Natural killer cell (primary cell): ENCODE results near the gene IER5L. TPM values are rescaled to one million over a fixed set of nuclear protein-coding genes. Genes with fewer than 3 reads are reported as not detected.
"Not testable (repeated sequence)": the region's sequence is repeated elsewhere in the genome, so short reads cannot be mapped to it uniquely, and the experiment has no call there.

Experiments used
- ATAC-seq, 3 donors: fragments of 150-1000 bp in 2 of 3; fragments of 200-7000 bp in 1 of 3; cut with Tn5 transposase; 1 replicate in 1 of 3; 2 replicates in 2 of 3; pipeline ENCODE4 v1.10.0; 2021; ENCODE audit warnings: mild to moderate bottlenecking in 2 of 3, moderate library complexity in 2 of 3
- DNase-seq, 2 donors: peaks; one replicate each; pipeline versions ENCODE4 v3.0.0 to v3.0.0-alpha.2; 2013 to 2021; ENCODE audit warnings: mixed read lengths in 1 of 2
- H3K27ac ChIP-seq: one replicate; pipeline ENCODE4 v1.5.1; 2013; ENCODE audit warnings: mild to moderate bottlenecking, low read length
- H3K27me3 ChIP-seq: one replicate; pipeline ENCODE4 v1.6.1; 2013; ENCODE audit warnings: low read length; ENCODE audit not compliant: control insufficient read depth, insufficient read depth
- H3K36me3 ChIP-seq: one replicate; pipeline ENCODE4 v1.6.1; 2013; ENCODE audit warnings: low read length; ENCODE audit not compliant: control insufficient read depth, insufficient read depth
- H3K4me1 ChIP-seq: one replicate; pipeline ENCODE4 v1.6.1; 2013; ENCODE audit warnings: low read length; ENCODE audit not compliant: control insufficient read depth, insufficient read depth
- H3K4me3 ChIP-seq: one replicate; pipeline ENCODE4 v1.5.1; 2013; ENCODE audit warnings: low read length
- H3K9me3 ChIP-seq: one replicate; pipeline ENCODE4 v1.6.1; 2013; ENCODE audit warnings: low read length; ENCODE audit not compliant: control insufficient read depth, insufficient read depth
- H3K27ac Mint-ChIP-seq, 2 donors: one replicate each; pipeline ENCODE4 v1.8.0; 2022; ENCODE audit warnings: mild to moderate bottlenecking in 2 of 2, mixed read lengths in 2 of 2, moderate library complexity in 1 of 2
- H3K27me3 Mint-ChIP-seq, 2 donors: one replicate each; pipeline ENCODE4 v1.8.0; 2022; ENCODE audit warnings: low read depth in 2 of 2, mixed read lengths in 2 of 2
- H3K36me3 Mint-ChIP-seq: one replicate; pipeline ENCODE4 v1.8.0; 2022; ENCODE audit warnings: mixed read lengths
- H3K4me1 Mint-ChIP-seq, 2 donors: one replicate each; pipeline ENCODE4 v1.8.0; 2022; ENCODE audit warnings: mixed read lengths in 2 of 2
- H3K4me3 Mint-ChIP-seq: one replicate; pipeline ENCODE4 v1.8.0; 2022; ENCODE audit warnings: mild to moderate bottlenecking, moderate library complexity, mixed read lengths
- H3K9me3 Mint-ChIP-seq, 2 donors: one replicate each; pipeline ENCODE4 v1.8.0; 2022; ENCODE audit warnings: mixed read lengths in 2 of 2
- WGBS: methylation state at CpG from one replicate; pipeline ENCODE4 v1.1.7; 2013; ENCODE audit warnings: missing lambda C conversion rate; ENCODE audit not compliant: insufficient coverage; 5-methylcytosine and 5-hydroxymethylcytosine counted together
- intact Hi-C: fragments of 100-400 bp; cut with micrococcal nuclease; formaldehyde crosslinking; loops from one replicate; pipeline ENCODE4 v1.14.2; 2022
- total RNA-seq, 4 donors: library from RNA; stranded (reverse); fragments of 120-200 nt in 1 of 4; gene quantifications; one replicate each; pipeline versions ENCODE4 v1.2.3 to v1.2.4, GENCODE V29; 2013 to 2022
- TF ChIP-seq, protein P1 (sequence below): fragments of 200-600 bp; IDR thresholded peaks from one replicate; pipeline ENCODE4 v1.8.0; 2022; ENCODE audit warnings: antibody characterized with exemption

IER5L gene
- total RNA-seq, 3 donors from 2014 or later (not counting 1 experiment from before 2014, with no cell fraction given) = 1.4 to 3.9 (median 2.8) TPM

- Mint-ChIP-seq H3K27ac (no peak overlapping the region), H3K27me3 (peaks cover 7% of the 10 kb centered on the region in 2 donors)
- TF ChIP-seq, protein P1, sequence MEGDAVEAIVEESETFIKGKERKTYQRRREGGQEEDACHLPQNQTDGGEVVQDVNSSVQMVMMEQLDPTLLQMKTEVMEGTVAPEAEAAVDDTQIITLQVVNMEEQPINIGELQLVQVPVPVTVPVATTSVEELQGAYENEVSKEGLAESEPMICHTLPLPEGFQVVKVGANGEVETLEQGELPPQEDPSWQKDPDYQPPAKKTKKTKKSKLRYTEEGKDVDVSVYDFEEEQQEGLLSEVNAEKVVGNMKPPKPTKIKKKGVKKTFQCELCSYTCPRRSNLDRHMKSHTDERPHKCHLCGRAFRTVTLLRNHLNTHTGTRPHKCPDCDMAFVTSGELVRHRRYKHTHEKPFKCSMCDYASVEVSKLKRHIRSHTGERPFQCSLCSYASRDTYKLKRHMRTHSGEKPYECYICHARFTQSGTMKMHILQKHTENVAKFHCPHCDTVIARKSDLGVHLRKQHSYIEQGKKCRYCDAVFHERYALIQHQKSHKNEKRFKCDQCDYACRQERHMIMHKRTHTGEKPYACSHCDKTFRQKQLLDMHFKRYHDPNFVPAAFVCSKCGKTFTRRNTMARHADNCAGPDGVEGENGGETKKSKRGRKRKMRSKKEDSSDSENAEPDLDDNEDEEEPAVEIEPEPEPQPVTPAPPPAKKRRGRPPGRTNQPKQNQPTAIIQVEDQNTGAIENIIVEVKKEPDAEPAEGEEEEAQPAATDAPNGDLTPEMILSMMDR = no peak
These were observed 12.9 kb downstream of the IER5L start for GRCh38 chr9:129165198-129165597.

DNA sequence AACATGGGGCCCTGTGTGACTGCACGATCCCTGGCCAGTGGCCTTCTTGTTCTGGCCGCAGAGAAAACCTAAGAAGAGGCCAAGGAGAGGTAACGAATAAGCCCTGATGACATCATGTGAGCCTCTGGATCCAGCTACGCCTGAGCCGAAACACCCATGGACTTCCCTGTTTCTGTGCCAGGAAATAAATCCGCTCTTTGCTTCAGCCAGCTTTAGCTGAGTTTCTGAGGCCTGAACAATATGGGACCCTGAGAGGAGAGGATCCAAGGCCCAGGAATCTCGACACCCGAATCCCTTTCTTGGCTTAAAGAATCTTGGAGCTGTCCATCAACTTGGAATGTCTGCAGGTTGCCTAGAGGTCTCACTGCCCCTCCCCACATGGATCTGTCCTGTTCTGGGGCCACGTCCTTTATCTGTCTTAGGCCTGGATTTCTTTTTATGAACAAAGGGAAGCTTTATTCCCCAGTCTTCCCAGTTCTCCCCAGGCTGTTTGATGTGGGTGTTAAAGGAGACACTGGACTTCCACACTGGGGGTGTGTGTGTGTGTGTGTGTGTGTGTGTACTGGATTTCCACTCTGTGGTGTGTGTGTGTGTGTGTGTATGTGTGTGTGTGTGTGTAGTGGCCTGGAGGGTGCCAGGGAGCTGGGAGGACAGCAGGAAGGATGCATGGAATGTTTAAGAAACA is 13.7 kb downstream of the IER5L start:
- Histone ChIP-seq H3K36me3 (no peaks in the 10 kb centered on the region), H3K9me3 (no peaks in the 10 kb centered on the region), H3K27me3 (no peaks in the 10 kb centered on the region), H3K27ac (no peak overlapping the region), H3K4me1 (peaks cover 12% of the 10 kb centered on the region), H3K4me3 (no peak overlapping the region)
- ATAC-seq = no peak
- 90% methylated on average over 9 of the region's 9 CpGs for WGBS
- H3K27me3 Mint-ChIP-seq = peaks cover 7% of the 10 kb centered on the region in 2 donors
- no peaks in the 10 kb centered on the region for H3K9me3 Mint-ChIP-seq
- DNase-seq = no peak
- no peak overlapping the region for H3K4me3 Mint-ChIP-seq
- no peaks in the 10 kb centered on the region for H3K4me1 Mint-ChIP-seq
- intact Hi-C loops = no loop called here
- no peaks in the 10 kb centered on the region for H3K36me3 Mint-ChIP-seq
- TF ChIP-seq, protein P1 = no peak
- H3K27ac Mint-ChIP-seq = no peak overlapping the region

More at GRCh38 chr9:129165198-129165597, 12.9 kb downstream of the IER5L start:
- Histone ChIP-seq H3K4me1 (peaks cover 12% of the 10 kb centered on the region), H3K4me3 (no peak overlapping the region), H3K36me3 (no peaks in the 10 kb centered on the region), H3K27ac (no peak overlapping the region), H3K27me3 (no peaks in the 10 kb centered on the region), H3K9me3 (no peaks in the 10 kb centered on the region)
- Mint-ChIP-seq H3K4me3 (no peak overlapping the region), H3K9me3 (no peaks in the 10 kb centered on the region), H3K4me1 (no peaks in the 10 kb centered on the region), H3K36me3 (no peaks in the 10 kb centered on the region)
- DNase-seq (no peak), ATAC-seq (no peak)
- intact Hi-C loops = no loop called here

- no peak overlapping the region for H3K27ac Mint-ChIP-seq
- Histone ChIP-seq H3K27ac (no peak overlapping the region), H3K27me3 (no peaks in the 10 kb centered on the region), H3K9me3 (no peaks in the 10 kb centered on the region), H3K36me3 (no peaks in the 10 kb centered on the region), H3K4me3 (no peak overlapping the region), H3K4me1 (peaks cover 12% of the 10 kb centered on the region)
- H3K27me3 Mint-ChIP-seq = peaks cover 7% of the 10 kb centered on the region in 2 donors
- ATAC-seq (no peak), DNase-seq (no peak)
- 94% methylated on average over 10 of the region's 10 CpGs for WGBS
- intact Hi-C loops = no loop called here
- H3K36me3 Mint-ChIP-seq = no peaks in the 10 kb centered on the region
- no peaks in the 10 kb centered on the region for H3K9me3 Mint-ChIP-seq
- H3K4me1 Mint-ChIP-seq = no peaks in the 10 kb centered on the region
- no peak overlapping the region for H3K4me3 Mint-ChIP-seq
- TF ChIP-seq, protein P1 = no peak
These were observed 14.3 kb downstream of the IER5L start for GRCh38 chr9:129163753-129164152.

- ATAC-seq, H3K36me3 Mint-ChIP-seq, H3K4me1 Mint-ChIP-seq, H3K36me3 ChIP-seq, DNase-seq, H3K27ac ChIP-seq, H3K27me3 Mint-ChIP-seq, H3K9me3 Mint-ChIP-seq, H3K4me3 ChIP-seq, H3K9me3 ChIP-seq, H3K27ac Mint-ChIP-seq, H3K4me3 Mint-ChIP-seq, intact Hi-C loops, H3K27me3 ChIP-seq: not testable (repeated sequence)
- peaks cover 12% of the 10 kb centered on the region for H3K4me1 ChIP-seq
- WGBS = 76% methylated on average over 5 of the region's 5 CpGs
These were observed 14.8 kb downstream of the IER5L start for GRCh38 chr9:129163198-129163670.
